Measurements from ENCODE around the gene TADA2B.

TADA2B gene

DNA sequence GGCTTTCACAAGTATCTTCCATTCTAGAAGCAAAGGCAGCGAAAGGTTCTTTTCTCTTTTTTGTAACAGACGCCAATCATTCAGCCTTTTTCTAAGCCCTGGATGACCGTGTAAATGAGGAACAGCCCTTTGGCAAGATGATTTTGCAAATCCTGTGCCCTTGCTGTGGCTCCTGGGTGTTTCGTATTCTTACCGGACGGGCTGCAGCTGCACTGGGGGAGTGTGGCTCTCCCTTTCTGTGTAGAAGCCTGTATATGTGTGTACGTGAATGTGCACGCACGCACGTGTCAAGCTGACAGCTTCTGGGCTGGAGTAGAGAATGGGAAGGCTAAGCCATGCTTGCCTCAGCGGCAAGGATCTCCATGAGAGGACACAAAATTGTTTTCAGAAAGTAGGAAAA is 16.5 kb downstream of the TADA2B start:
- Histone ChIP-seq H3K79me1 (ENCODE audit: low read length) (peaks cover 1% of the 10 kb centered on the region), H3K79me2 (ENCODE audit: control insufficient read depth, insufficient read depth, low read length) (no peaks in the 10 kb centered on the region), H3K27me3 (ENCODE audit: insufficient read depth, low read length, poor library complexity) (no peaks in the 10 kb centered on the region), H2AK5ac (ENCODE audit: low read length) (no peak overlapping the region), H3K18ac (ENCODE audit: low read length) (no peak overlapping the region), H3K9ac (ENCODE audit: low read length) (no peak overlapping the region), H3K4me3 (ENCODE audit: low read length) (no peak overlapping the region), H2BK15ac (replicated peaks; ENCODE audit: low read depth) (no peak overlapping the region), H2BK5ac (ENCODE audit: low read length) (no peak overlapping the region), H4K8ac (ENCODE audit: low read depth, low read length) (no peak overlapping the region), H3K4me2 (ENCODE audit: low read length) (no peak overlapping the region), H3K4ac (ENCODE audit: low read depth, low read length) (no peak overlapping the region), H3K56ac (ENCODE audit: low read length) (no peak overlapping the region), H3K27ac (ENCODE audit: low read depth, low read length) (no peak overlapping the region), H2BK120ac (ENCODE audit: low read depth, low read length) (no peak overlapping the region), H3K23ac (ENCODE audit: low read length) (no peak overlapping the region), H3K36me3 (ENCODE audit: control insufficient read depth, insufficient read depth, low read length) (peaks cover 13% of the 10 kb centered on the region), H3K4me1 (ENCODE audit: control insufficient read depth, low read depth, low read length) (no peaks in the 10 kb centered on the region), H4K5ac (ENCODE audit: low read length) (no peak overlapping the region)
- DNase-seq, result no peak
- no CpG with 5 or more reads among the region's 11 CpGs for WGBS (ENCODE audit: extremely low coverage, insufficient coverage, low lambda C conversion rate)

DNA sequence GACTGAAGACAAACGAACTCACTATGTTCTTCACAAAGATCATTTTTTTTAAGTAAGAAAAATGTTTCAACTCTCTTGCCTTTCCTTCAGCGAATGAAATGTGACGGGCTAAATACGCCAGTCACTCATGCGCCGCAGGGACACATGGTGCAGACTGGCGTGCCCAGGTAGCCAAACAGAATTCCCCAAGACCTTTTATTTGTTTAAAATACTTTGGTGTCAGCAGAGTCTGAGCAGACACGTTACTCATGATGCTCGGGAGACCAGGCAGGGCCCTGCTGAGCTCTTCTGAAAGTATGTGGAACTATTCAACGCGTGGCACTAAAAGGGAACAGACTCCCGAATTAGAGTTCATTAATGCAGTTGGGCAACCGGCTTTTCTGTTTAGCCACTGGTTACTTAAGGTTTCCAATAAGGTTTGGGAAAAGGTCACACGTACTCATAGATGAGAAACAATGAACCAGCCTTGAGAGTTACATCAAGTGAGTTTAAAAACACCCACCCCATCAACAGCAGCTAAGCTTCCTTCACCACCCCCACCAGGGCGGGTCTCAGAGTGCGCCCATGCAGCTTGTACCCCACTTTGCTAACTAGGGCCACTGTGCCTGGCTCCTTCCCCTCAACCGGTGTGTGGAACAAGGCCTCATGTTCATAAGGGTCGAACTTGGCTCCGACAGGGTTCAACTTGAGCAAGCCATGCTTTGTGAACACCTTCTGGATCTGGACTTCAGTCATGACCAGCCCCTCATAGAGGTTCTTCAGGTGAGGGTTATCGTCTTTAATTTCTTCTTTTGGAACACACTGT is 17.4 kb downstream of the TADA2B start:
- no peaks in the 10 kb centered on the region for H3K4me1 ChIP-seq (ENCODE audit: control insufficient read depth, low read depth, low read length)
- no peak overlapping the region for H3K4me2 ChIP-seq (ENCODE audit: low read length)
- peaks cover 3% of the 10 kb centered on the region for H3K79me1 ChIP-seq (ENCODE audit: low read length)
- H3K27ac ChIP-seq (ENCODE audit: low read depth, low read length), result no peak overlapping the region
- H3K9ac ChIP-seq (ENCODE audit: low read length), result no peak overlapping the region
- no peak overlapping the region for H2BK15ac ChIP-seq (replicated peaks; ENCODE audit: low read depth)
- no peak overlapping the region for H2BK5ac ChIP-seq (ENCODE audit: low read length)
- H3K18ac ChIP-seq (ENCODE audit: low read length), result no peak overlapping the region
- DNase-seq, result no peak
- no peak overlapping the region for H3K23ac ChIP-seq (ENCODE audit: low read length)
- no peak overlapping the region for H3K56ac ChIP-seq (ENCODE audit: low read length)
- H2AK5ac ChIP-seq (ENCODE audit: low read length), result no peak overlapping the region
- H3K79me2 ChIP-seq (ENCODE audit: control insufficient read depth, insufficient read depth, low read length), result peaks cover 3% of the 10 kb centered on the region
- H3K36me3 ChIP-seq (ENCODE audit: control insufficient read depth, insufficient read depth, low read length), result peaks cover 13% of the 10 kb centered on the region
- no peaks in the 10 kb centered on the region for H3K27me3 ChIP-seq (ENCODE audit: insufficient read depth, low read length, poor library complexity)
- H4K8ac ChIP-seq (ENCODE audit: low read depth, low read length), result no peak overlapping the region
- no CpG with 5 or more reads among the region's 20 CpGs for WGBS (ENCODE audit: extremely low coverage, insufficient coverage, low lambda C conversion rate)
- H3K4me3 ChIP-seq (ENCODE audit: low read length), result no peak overlapping the region
- no peak overlapping the region for H2BK120ac ChIP-seq (ENCODE audit: low read depth, low read length)
- H4K5ac ChIP-seq (ENCODE audit: low read length), result no peak overlapping the region
- H3K4ac ChIP-seq (ENCODE audit: low read depth, low read length), result no peak overlapping the region

GRCh38 chr4:7061815-7062214 is 18.6 kb downstream of the TADA2B start:
- Histone ChIP-seq H3K18ac (ENCODE audit: low read length) (no peak overlapping the region), H3K4me3 (ENCODE audit: low read length) (no peak overlapping the region), H3K36me3 (ENCODE audit: control insufficient read depth, insufficient read depth, low read length) (peaks cover 13% of the 10 kb centered on the region), H2BK15ac (replicated peaks; ENCODE audit: low read depth) (no peak overlapping the region), H3K23ac (ENCODE audit: low read length) (no peak overlapping the region), H3K4me1 (ENCODE audit: control insufficient read depth, low read depth, low read length) (peaks cover 2% of the 10 kb centered on the region), H3K79me1 (ENCODE audit: low read length) (peaks cover 8% of the 10 kb centered on the region), H3K4me2 (ENCODE audit: low read length) (no peak overlapping the region), H2BK5ac (ENCODE audit: low read length) (no peak overlapping the region), H3K9ac (ENCODE audit: low read length) (no peak overlapping the region), H3K56ac (ENCODE audit: low read length) (no peak overlapping the region), H4K8ac (ENCODE audit: low read depth, low read length) (no peak overlapping the region), H4K5ac (ENCODE audit: low read length) (no peak overlapping the region), H3K27me3 (ENCODE audit: insufficient read depth, low read length, poor library complexity) (no peaks in the 10 kb centered on the region), H3K79me2 (ENCODE audit: control insufficient read depth, insufficient read depth, low read length) (peaks cover 10% of the 10 kb centered on the region), H3K4ac (ENCODE audit: low read depth, low read length) (no peak overlapping the region), H3K27ac (ENCODE audit: low read depth, low read length) (no peak overlapping the region), H2AK5ac (ENCODE audit: low read length) (no peak overlapping the region), H2BK120ac (ENCODE audit: low read depth, low read length) (no peak overlapping the region)
- no peak for DNase-seq
- WGBS (ENCODE audit: extremely low coverage, insufficient coverage, low lambda C conversion rate), result no CpG with 5 or more reads among the region's 6 CpGs

DNA sequence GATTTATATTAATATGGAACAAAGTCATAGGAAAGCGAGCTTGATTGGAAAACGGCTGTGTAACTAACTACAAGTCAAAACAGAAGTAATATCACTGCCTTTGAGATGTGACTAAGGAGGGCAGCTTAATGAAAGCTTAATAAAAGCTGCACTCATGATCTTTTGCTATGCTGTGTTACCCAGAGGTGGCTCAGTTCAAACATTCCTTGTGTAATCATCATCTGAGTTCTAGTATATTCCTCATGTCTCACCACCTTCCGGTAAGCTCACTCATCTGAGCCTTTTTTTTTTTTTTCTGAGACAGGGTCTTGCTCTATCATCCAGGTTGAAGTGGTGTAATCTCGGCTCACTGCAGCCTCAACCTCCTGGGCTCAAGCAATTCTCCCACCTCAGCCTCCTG is 19.6 kb downstream of the TADA2B start:
- WGBS (ENCODE audit: extremely low coverage, insufficient coverage, low lambda C conversion rate), result no CpG with 5 or more reads among the region's 4 CpGs
- Histone ChIP-seq H2AK5ac (ENCODE audit: low read length) (no peak overlapping the region), H4K5ac (ENCODE audit: low read length) (no peak overlapping the region), H2BK15ac (replicated peaks; ENCODE audit: low read depth) (no peak overlapping the region), H2BK5ac (ENCODE audit: low read length) (no peak overlapping the region), H3K23ac (ENCODE audit: low read length) (no peak overlapping the region), H3K56ac (ENCODE audit: low read length) (no peak overlapping the region), H3K4me2 (ENCODE audit: low read length) (no peak overlapping the region), H2BK120ac (ENCODE audit: low read depth, low read length) (no peak overlapping the region), H3K79me2 (ENCODE audit: control insufficient read depth, insufficient read depth, low read length) (peaks cover 18% of the 10 kb centered on the region), H3K27me3 (ENCODE audit: insufficient read depth, low read length, poor library complexity) (no peaks in the 10 kb centered on the region), H3K4me3 (ENCODE audit: low read length) (no peak overlapping the region), H3K4ac (ENCODE audit: low read depth, low read length) (no peak overlapping the region), H3K9ac (ENCODE audit: low read length) (no peak overlapping the region), H3K36me3 (ENCODE audit: control insufficient read depth, insufficient read depth, low read length) (peaks cover 13% of the 10 kb centered on the region), H3K27ac (ENCODE audit: low read depth, low read length) (no peak overlapping the region), H4K8ac (ENCODE audit: low read depth, low read length) (no peak overlapping the region), H3K18ac (ENCODE audit: low read length) (no peak overlapping the region), H3K79me1 (ENCODE audit: low read length) (peaks cover 13% of the 10 kb centered on the region), H3K4me1 (ENCODE audit: control insufficient read depth, low read depth, low read length) (peaks cover 4% of the 10 kb centered on the region)
- DNase-seq, result no peak

- DNase-seq, result no peak
- Histone ChIP-seq H3K27me3 (ENCODE audit: insufficient read depth, low read length, poor library complexity) (no peaks in the 10 kb centered on the region), H3K4me2 (ENCODE audit: low read length) (no peak overlapping the region), H3K56ac (ENCODE audit: low read length) (no peak overlapping the region), H2BK15ac (replicated peaks; ENCODE audit: low read depth) (no peak overlapping the region), H3K4ac (ENCODE audit: low read depth, low read length) (no peak overlapping the region), H2AK5ac (ENCODE audit: low read length) (no peak overlapping the region), H3K18ac (ENCODE audit: low read length) (no peak overlapping the region), H2BK5ac (ENCODE audit: low read length) (no peak overlapping the region), H2BK120ac (ENCODE audit: low read depth, low read length) (no peak overlapping the region), H4K8ac (ENCODE audit: low read depth, low read length) (no peak overlapping the region), H3K4me1 (ENCODE audit: control insufficient read depth, low read depth, low read length) (peaks cover 4% of the 10 kb centered on the region), H3K9ac (ENCODE audit: low read length) (no peak overlapping the region), H3K27ac (ENCODE audit: low read depth, low read length) (no peak overlapping the region), H3K36me3 (ENCODE audit: control insufficient read depth, insufficient read depth, low read length) (peaks cover 13% of the 10 kb centered on the region), H3K79me1 (ENCODE audit: low read length) (peaks cover 13% of the 10 kb centered on the region), H3K79me2 (ENCODE audit: control insufficient read depth, insufficient read depth, low read length) (peaks cover 18% of the 10 kb centered on the region), H3K4me3 (ENCODE audit: low read length) (no peak overlapping the region), H3K23ac (ENCODE audit: low read length) (no peak overlapping the region), H4K5ac (ENCODE audit: low read length) (no peak overlapping the region)
- WGBS (ENCODE audit: extremely low coverage, insufficient coverage, low lambda C conversion rate), result no CpG with 5 or more reads among the region's 4 CpGs
Observed at GRCh38 chr4:7063362-7063761, 20.2 kb downstream of the TADA2B start.

DNA sequence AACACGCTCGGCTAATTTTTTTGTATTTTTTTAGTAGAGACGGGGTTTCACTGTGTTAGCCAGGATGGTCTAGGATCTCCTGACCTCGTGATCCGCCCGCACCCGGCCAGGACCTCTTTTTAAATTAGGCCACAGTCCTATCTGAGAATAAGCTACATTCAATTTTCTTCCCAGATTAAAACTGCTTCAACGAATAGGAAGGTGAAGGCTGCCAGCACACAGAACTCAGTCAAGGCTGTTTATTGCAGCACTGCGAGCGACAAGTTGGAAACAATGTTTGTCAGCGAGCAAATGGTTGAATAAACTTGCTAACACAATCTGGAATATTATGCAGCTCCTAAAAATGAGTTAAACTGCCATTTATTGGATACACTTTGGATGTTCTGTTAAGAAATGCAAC is 22.8 kb downstream of the TADA2B start:
- Histone ChIP-seq H4K8ac (ENCODE audit: low read depth, low read length) (no peak overlapping the region), H3K36me3 (ENCODE audit: control insufficient read depth, insufficient read depth, low read length) (peaks cover 12% of the 10 kb centered on the region), H3K23ac (ENCODE audit: low read length) (no peak overlapping the region), H2BK15ac (replicated peaks; ENCODE audit: low read depth) (no peak overlapping the region), H2AK5ac (ENCODE audit: low read length) (no peak overlapping the region), H3K4ac (ENCODE audit: low read depth, low read length) (no peak overlapping the region), H3K4me3 (ENCODE audit: low read length) (no peak overlapping the region), H3K27ac (ENCODE audit: low read depth, low read length) (no peak overlapping the region), H2BK120ac (ENCODE audit: low read depth, low read length) (no peak overlapping the region), H2BK5ac (ENCODE audit: low read length) (no peak overlapping the region), H3K4me2 (ENCODE audit: low read length) (no peak overlapping the region), H3K4me1 (ENCODE audit: control insufficient read depth, low read depth, low read length) (peaks cover 4% of the 10 kb centered on the region), H3K56ac (ENCODE audit: low read length) (no peak overlapping the region), H3K27me3 (ENCODE audit: insufficient read depth, low read length, poor library complexity) (no peaks in the 10 kb centered on the region), H3K79me2 (ENCODE audit: control insufficient read depth, insufficient read depth, low read length) (peaks cover 18% of the 10 kb centered on the region), H3K9ac (ENCODE audit: low read length) (no peak overlapping the region), H3K18ac (ENCODE audit: low read length) (no peak overlapping the region), H4K5ac (ENCODE audit: low read length) (no peak overlapping the region), H3K79me1 (ENCODE audit: low read length) (peaks cover 13% of the 10 kb centered on the region)
- DNase-seq, result no peak
- no CpG with 5 or more reads among the region's 11 CpGs for WGBS (ENCODE audit: extremely low coverage, insufficient coverage, low lambda C conversion rate)
